IMR-90 (cell line): ENCODE results near the gene AHDC1. TPM values are rescaled to one million over a fixed set of nuclear protein-coding genes. Genes with fewer than 3 reads are reported as not detected.

Experiments
- ATAC-seq: fragments of 200-7000 bp; cut with Tn5 transposase; 2 replicates; pipeline ENCODE4 v1.9.1; 2020; ENCODE audit warnings: low read depth, mild to moderate bottlenecking, moderate library complexity
- BruUV-seq: library from RNA; stranded (reverse); fragments of 400-500 nt; replicated peaks from 2 replicates; lab custom pipeline; 2021; lab: Mats Ljungman, UMichigan
- CTCF ChIA-PET: fragments of 300-600 bp; formaldehyde crosslinking; extraction: SDS; loops from one replicate; lab custom pipeline; 2021; ENCODE audit warnings: antibody characterized with exemption; lab: Yijun Ruan, JAX
- POLR2A ChIA-PET: fragments of 300-600 bp; sonication (Branson Sonifier 250); formaldehyde crosslinking; loops from one replicate; lab custom pipeline; 2022; ENCODE audit warnings: antibody characterized with exemption; ENCODE audit not compliant: unreplicated experiment; lab: Charles Lee
- DNase-seq: peaks from one replicate; pipeline ENCODE4 v3.0.0; 2013
- H2AFZ ChIP-seq: replicated peaks from 2 replicates; pipeline ENCODE3; 2013; ENCODE audit warnings: low read length, mild to moderate bottlenecking; ENCODE audit not compliant: poor library complexity
- H2AK5ac ChIP-seq: 2 replicates; pipeline ENCODE4 v1.6.1; 2013; ENCODE audit warnings: low read depth, low read length, inconsistent platforms
- H2AK9ac ChIP-seq: replicated peaks from 2 replicates; pipeline ENCODE3; 2013; ENCODE audit warnings: mild to moderate bottlenecking, low read depth, low read length, moderate library complexity; ENCODE audit not compliant: poor library complexity
- H2BK120ac ChIP-seq: 2 replicates; pipeline ENCODE4 v1.6.1; 2013; ENCODE audit warnings: low read depth, low read length, inconsistent platforms
- H2BK15ac ChIP-seq: 3 replicates; pipeline ENCODE4 v1.6.1; 2013; ENCODE audit warnings: low read depth, low read length, inconsistent platforms
- H2BK20ac ChIP-seq: 2 replicates; pipeline ENCODE4 v1.6.1; 2013; ENCODE audit warnings: low read depth, mild to moderate bottlenecking, inconsistent platforms, low read length, moderate library complexity
- H2BK5ac ChIP-seq: 2 replicates; pipeline ENCODE4 v1.6.1; 2013; ENCODE audit warnings: mild to moderate bottlenecking, low read depth, low read length, inconsistent platforms; ENCODE audit not compliant: poor library complexity, severe bottlenecking
- H3K14ac ChIP-seq: replicated peaks from 2 replicates; pipeline ENCODE4 v1.6.1; 2013; ENCODE audit warnings: low read depth, low read length, inconsistent platforms
- H3K18ac ChIP-seq: 2 replicates; pipeline ENCODE4 v1.6.1; 2013; ENCODE audit warnings: low read depth, low read length, control low read depth
- H3K23ac ChIP-seq: 2 replicates; pipeline ENCODE4 v1.6.1; 2013; ENCODE audit warnings: low read depth, low read length, inconsistent platforms
- H3K27ac ChIP-seq: 2 replicates; pipeline ENCODE4 v1.5.1; 2013; ENCODE audit warnings: mild to moderate bottlenecking, control low read depth, low read length; ENCODE audit not compliant: insufficient read depth
- H3K27me3 ChIP-seq: 2 replicates; pipeline ENCODE4 v1.6.1; 2013; ENCODE audit warnings: low read length; ENCODE audit not compliant: control insufficient read depth, insufficient read depth
- H3K36me3 ChIP-seq: 2 replicates; pipeline ENCODE4 v1.6.1; 2013; ENCODE audit warnings: low read length, mixed read lengths; ENCODE audit not compliant: control insufficient read depth, insufficient read depth
- H3K4ac ChIP-seq: 2 replicates; pipeline ENCODE4 v1.6.1; 2013; ENCODE audit warnings: low read depth, low read length, inconsistent platforms
- H3K4me1 ChIP-seq: 2 replicates; pipeline ENCODE4 v1.6.1; 2013; ENCODE audit warnings: low read length, mixed read lengths; ENCODE audit not compliant: control insufficient read depth, insufficient read depth
- H3K4me2 ChIP-seq: 2 replicates; pipeline ENCODE4 v1.6.1; 2013; ENCODE audit warnings: low read depth, mild to moderate bottlenecking, control low read depth, low read length, moderate library complexity
- H3K4me3 ChIP-seq: 2 replicates; pipeline ENCODE4 v1.5.1; 2013; ENCODE audit warnings: low read depth, mild to moderate bottlenecking, control low read depth, low read length, moderate library complexity; ENCODE audit not compliant: insufficient read depth
- H3K56ac ChIP-seq: 2 replicates; pipeline ENCODE4 v1.6.1; 2013; ENCODE audit warnings: low read length, inconsistent platforms; ENCODE audit not compliant: insufficient read depth; ENCODE audit errors: extremely low read depth
- H3K79me1 ChIP-seq, 2 experiments: 2 replicates each; pipeline ENCODE4 v1.6.1; 2013; ENCODE audit warnings: low read length in 2 of 2, inconsistent platforms in 1 of 2, low read depth in 1 of 2
- H3K9ac ChIP-seq: 2 replicates; pipeline ENCODE4 v1.6.1; 2013; ENCODE audit warnings: low read depth, low read length, control low read depth
- H3K9me1 ChIP-seq: 2 replicates; pipeline ENCODE4 v1.6.1; 2013; ENCODE audit warnings: low read length, inconsistent platforms; ENCODE audit not compliant: insufficient read depth
- H3K9me3 ChIP-seq: 2 replicates; pipeline ENCODE4 v1.6.1; 2013; ENCODE audit warnings: low read length; ENCODE audit not compliant: control insufficient read depth, insufficient read depth
- H4K20me1 ChIP-seq: 2 replicates; pipeline ENCODE4 v1.6.1; 2013; ENCODE audit warnings: low read length, inconsistent platforms; ENCODE audit not compliant: insufficient read depth
- H4K5ac ChIP-seq: 2 replicates; pipeline ENCODE4 v1.6.1; 2013; ENCODE audit warnings: mild to moderate bottlenecking, low read depth, low read length, control low read depth
- H4K8ac ChIP-seq, 2 experiments: 2 replicates each; pipeline ENCODE4 v1.6.1; 2013; ENCODE audit warnings: low read depth in 2 of 2, low read length in 2 of 2, control low read depth in 1 of 2, inconsistent platforms in 1 of 2
- H4K91ac ChIP-seq: 2 replicates; pipeline ENCODE4 v1.6.1; 2013; ENCODE audit warnings: low read depth, low read length, inconsistent platforms; ENCODE audit not compliant: insufficient read depth
- BHLHE40 ChIP-seq: fragments of 150-350 bp; IDR thresholded peaks from 2 replicates; pipeline ENCODE4 v1.6.1; 2016; ENCODE audit warnings: mild to moderate bottlenecking, low read depth, low read length
- CEBPB ChIP-seq: IDR thresholded peaks from 2 replicates; pipeline ENCODE4 v1.6.1; 2012; ENCODE audit warnings: low read depth, low read length, improper control_type of control experiment
- MAFK ChIP-seq: IDR thresholded peaks from 2 replicates; pipeline ENCODE4 v1.6.1; 2012; ENCODE audit warnings: low read depth, low read length, improper control_type of control experiment
- NFE2L2 ChIP-seq: fragments of 150-350 bp; IDR thresholded peaks from 2 replicates; pipeline ENCODE4 v1.6.1; 2016; ENCODE audit warnings: low read depth, mild to moderate bottlenecking, low read length
- WGBS, 2 experiments: methylation state at CpG; one replicate each; pipeline versions ENCODE4 v1.1.5 to v1.1.7; 2013; ENCODE audit warnings: missing lambda C conversion rate in 2 of 2; ENCODE audit not compliant: insufficient read length in 1 of 2; ENCODE audit errors: extremely low coverage in 2 of 2; 5-methylcytosine and 5-hydroxymethylcytosine counted together
- dilution Hi-C: fragments of 300-500 bp; cut with HindIII; formaldehyde crosslinking; loops from one replicate; pipeline ENCODE4 v1.14.3; 2018; ENCODE audit warnings: low sequenced_read_pairs; ENCODE audit not compliant: unreplicated experiment
- in situ Hi-C: fragments of 300-500 bp; cut with MboI; formaldehyde crosslinking; loops from 3 replicates; pipeline ENCODE4 v1.14.3; 2019; ENCODE audit warnings: low sequenced_read_pairs, inconsistent platforms, mixed read lengths
- intact Hi-C: fragments of 100-400 bp; cut with micrococcal nuclease; formaldehyde crosslinking; loops from 2 replicates; pipeline ENCODE4 v1.10.0; 2022
- polyA plus RNA-seq, 3 experiments: library from polyadenylated mRNA; depleted of rRNA; stranded (reverse); fragments of >200 nt; gene quantifications; 2 replicates each; pipeline ENCODE4 v1.2.3, GENCODE V29; 2012; ENCODE audit warnings: low replicate concordance in 1 of 3
- total RNA-seq: library from RNA; depleted of rRNA; stranded (reverse); fragments of >200 nt; gene quantifications from 2 replicates; pipeline ENCODE4 v1.2.3, GENCODE V29; 2012
- TF ChIP-seq, protein P1 (sequence below): fragments of 150-350 bp; IDR thresholded peaks from 2 replicates; pipeline ENCODE4 v1.6.1; 2017; ENCODE audit warnings: mild to moderate bottlenecking, antibody characterized with exemption, low read length, low read depth
- TF ChIP-seq, protein P2 (sequence below): fragments of 150-350 bp; IDR thresholded peaks from 2 replicates; pipeline ENCODE4 v1.6.1; 2016; ENCODE audit warnings: low read depth, mild to moderate bottlenecking, low read length, moderate library complexity, borderline replicate concordance

The AHDC1 gene
- total and polyA plus RNA-seq, 2 of the 4 experiments (the other 2 are of a cell fraction): 2.0 to 11.6 TPM

DNA sequence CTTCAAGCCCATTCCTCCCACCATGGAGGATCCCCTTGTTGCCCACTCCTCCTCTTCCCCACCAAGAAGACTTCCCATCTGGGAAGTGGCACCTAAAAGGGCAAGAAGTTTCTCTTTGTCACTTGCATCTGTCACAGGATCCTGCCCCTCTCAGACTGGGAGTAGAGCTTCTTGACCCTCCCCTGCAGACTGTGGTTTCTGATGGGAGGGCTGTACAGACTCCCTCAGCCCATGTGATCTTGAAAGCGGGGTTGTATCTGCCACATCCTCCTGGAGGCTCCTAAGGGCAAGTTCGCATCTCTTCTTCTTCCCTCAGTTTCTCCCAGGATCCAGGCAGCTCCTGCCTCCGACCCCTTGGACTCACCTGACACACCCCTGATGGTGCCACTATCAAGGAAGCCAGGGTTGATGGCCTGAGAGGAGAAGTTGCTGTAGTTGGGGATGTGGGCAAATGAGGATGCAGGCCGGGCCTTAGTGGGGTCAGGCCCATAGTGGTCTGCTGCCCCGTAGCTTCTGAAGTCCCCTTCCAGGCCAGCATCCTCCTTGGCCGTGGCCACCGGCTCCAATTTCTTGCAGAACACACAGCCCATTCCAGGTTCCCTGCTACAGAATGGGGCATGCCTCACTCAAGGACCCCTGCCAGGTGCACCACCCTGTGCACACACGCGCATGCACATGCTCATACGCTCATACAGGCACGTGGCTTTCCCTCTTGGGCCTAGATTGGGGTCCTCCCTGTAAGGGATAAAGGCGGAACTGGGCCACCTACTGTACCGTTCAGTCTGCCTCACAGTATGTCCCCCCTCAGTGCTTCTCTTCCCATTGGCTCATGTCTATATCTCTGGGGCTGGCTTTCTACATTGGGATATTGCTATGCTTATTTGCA, 19.6 kb upstream of the AHDC1 start:
- H2BK5ac ChIP-seq: no peak overlapping the region
- no peak overlapping the region for H4K5ac ChIP-seq
- no peak overlapping the region for H4K8ac ChIP-seq
- ATAC-seq (no peak), DNase-seq (no peak)
- no peaks in the 10 kb centered on the region for H3K4me1 ChIP-seq
- H3K4me2 ChIP-seq: no peak overlapping the region
- no peak overlapping the region for H3K27ac ChIP-seq
- H3K9me1 ChIP-seq: no peaks in the 10 kb centered on the region; the same call in 1 of the 2 replicates
- no peak overlapping the region for H3K56ac ChIP-seq
- dilution Hi-C loops (no loop called here), in situ Hi-C loops (no loop called here), intact Hi-C loops (no loop called here)
- TF ChIP-seq NFE2L2 (no peak), MAFK (no peak), BHLHE40 (no peak), CEBPB (no peak)
- TF ChIP-seq, protein P1, sequence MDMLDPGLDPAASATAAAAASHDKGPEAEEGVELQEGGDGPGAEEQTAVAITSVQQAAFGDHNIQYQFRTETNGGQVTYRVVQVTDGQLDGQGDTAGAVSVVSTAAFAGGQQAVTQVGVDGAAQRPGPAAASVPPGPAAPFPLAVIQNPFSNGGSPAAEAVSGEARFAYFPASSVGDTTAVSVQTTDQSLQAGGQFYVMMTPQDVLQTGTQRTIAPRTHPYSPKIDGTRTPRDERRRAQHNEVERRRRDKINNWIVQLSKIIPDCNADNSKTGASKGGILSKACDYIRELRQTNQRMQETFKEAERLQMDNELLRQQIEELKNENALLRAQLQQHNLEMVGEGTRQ: no peak
- TF ChIP-seq, protein P2, sequence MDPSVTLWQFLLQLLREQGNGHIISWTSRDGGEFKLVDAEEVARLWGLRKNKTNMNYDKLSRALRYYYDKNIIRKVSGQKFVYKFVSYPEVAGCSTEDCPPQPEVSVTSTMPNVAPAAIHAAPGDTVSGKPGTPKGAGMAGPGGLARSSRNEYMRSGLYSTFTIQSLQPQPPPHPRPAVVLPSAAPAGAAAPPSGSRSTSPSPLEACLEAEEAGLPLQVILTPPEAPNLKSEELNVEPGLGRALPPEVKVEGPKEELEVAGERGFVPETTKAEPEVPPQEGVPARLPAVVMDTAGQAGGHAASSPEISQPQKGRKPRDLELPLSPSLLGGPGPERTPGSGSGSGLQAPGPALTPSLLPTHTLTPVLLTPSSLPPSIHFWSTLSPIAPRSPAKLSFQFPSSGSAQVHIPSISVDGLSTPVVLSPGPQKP: no peak
- no peaks in the 10 kb centered on the region for H3K9me3 ChIP-seq
- H3K79me1 ChIP-seq: no peaks in the 10 kb centered on the region
- ChIA-PET CTCF (no interaction called here), POLR2A (no interaction called here)
- H3K27me3 ChIP-seq: peaks cover 20% of the 10 kb centered on the region
- H3K36me3 ChIP-seq: no peaks in the 10 kb centered on the region
- no peak overlapping the region for H2AK5ac ChIP-seq
- H2BK15ac ChIP-seq: no peak overlapping the region
- no TSS peak for BruUV-seq
- no peak overlapping the region for H3K18ac ChIP-seq
- H4K20me1 ChIP-seq: no peaks in the 10 kb centered on the region
- no peak overlapping the region for H2BK20ac ChIP-seq
- H2AFZ ChIP-seq: no peak overlapping the region
- H3K4me3 ChIP-seq: no peak overlapping the region
- H3K14ac ChIP-seq: no peak overlapping the region
- no peak overlapping the region for H3K23ac ChIP-seq
- H3K4ac ChIP-seq: no peak overlapping the region
- peak overlapping the region; percentile 55 for H2AK9ac ChIP-seq
- H3K9ac ChIP-seq: no peak overlapping the region
- WGBS, 2 experiments: 92% methylated on average over 4 of the region's 13 CpGs; no CpG with 5 or more reads in 1 of the 2 experiments
- no peak overlapping the region for H2BK120ac ChIP-seq
- no peak overlapping the region for H4K91ac ChIP-seq
